ENCODE data around the gene GCNT4.

The GCNT4 gene

DNA sequence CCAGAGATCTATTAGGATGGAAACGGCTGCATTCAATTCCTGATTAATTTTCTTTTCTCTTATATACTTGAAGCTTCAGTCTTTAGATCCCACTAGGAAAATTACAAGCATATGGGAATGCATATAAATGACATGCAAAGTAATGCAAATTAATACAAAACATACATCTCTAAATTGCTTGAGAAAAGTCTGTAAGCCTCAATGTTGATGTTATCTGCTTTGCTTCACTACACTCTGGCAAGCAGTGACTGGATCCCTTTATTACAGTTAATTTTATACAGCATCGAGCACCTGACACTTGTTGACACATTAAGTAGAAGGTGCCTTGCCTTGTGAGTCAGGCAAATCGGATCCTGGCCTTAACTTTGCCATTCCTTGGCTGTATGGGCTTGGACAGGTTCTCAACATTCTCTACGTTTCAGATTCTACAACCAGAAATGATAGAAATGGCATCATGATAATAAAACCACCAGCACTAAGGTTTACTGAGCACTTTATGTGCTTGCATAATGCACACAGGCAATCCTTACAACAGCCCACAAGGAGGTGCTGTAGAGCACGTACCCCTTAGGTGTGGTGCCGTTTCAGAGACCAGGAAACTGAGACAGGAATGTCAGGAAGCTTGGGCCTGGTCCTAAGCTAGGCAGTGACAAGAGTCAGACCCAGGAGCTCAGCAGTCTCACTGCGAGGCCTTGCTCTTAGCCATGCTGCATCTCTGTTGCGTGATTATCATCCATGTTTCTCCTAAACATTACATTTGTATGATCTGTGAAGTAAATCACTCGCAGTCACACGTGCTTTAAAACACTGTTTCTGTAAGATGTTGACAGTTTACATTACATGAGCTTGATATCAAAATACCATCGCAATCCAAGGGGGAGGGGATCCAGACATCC is 2.7 kb downstream of the GCNT4 start:
- peak; percentile 61 for DNase-seq

DNA sequence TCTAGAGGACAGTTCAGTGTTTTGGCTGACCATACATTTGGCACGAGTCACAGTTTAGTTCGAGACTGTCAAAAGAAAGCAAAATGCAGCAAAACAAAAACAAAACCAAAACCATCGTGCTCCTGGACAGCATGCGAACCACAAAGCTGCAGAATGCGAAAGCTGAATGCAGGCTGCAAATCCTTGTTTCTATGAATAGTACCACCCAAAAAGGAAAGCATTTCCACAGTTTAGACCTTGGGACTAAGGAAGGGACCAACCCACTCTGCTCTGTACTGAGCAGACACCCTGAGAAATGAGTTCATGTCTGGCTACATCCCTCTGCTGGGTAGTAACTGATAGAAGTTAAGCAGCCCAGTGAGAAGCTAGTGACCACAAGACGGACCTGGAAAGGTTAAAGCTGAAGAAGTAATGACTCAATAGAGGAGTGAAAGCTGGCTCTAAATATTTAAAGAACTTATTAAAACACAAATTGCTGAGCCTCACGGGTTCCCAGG is 3.9 kb downstream of the GCNT4 start:
- no peak for DNase-seq

DNA sequence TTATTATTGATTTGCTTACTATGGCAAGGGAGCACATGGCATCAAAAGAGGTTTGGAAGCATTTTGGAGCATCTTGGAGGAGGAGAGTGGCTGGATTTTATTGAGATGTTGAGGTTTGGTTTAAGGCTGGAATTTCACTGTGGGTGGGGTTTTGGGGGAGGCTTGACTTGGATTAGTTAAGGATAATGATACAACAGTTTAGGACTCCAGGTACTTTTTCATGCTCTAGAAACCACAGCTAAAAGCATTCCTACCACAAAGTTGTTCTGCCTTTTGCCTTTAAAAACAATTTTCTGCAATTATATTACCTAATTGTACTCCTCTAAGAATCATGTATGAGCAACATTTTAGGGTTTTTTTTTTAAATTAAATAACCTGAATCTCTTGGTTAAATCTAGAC is 5.0 kb downstream of the GCNT4 start:
- DNase-seq = no peak

DNA sequence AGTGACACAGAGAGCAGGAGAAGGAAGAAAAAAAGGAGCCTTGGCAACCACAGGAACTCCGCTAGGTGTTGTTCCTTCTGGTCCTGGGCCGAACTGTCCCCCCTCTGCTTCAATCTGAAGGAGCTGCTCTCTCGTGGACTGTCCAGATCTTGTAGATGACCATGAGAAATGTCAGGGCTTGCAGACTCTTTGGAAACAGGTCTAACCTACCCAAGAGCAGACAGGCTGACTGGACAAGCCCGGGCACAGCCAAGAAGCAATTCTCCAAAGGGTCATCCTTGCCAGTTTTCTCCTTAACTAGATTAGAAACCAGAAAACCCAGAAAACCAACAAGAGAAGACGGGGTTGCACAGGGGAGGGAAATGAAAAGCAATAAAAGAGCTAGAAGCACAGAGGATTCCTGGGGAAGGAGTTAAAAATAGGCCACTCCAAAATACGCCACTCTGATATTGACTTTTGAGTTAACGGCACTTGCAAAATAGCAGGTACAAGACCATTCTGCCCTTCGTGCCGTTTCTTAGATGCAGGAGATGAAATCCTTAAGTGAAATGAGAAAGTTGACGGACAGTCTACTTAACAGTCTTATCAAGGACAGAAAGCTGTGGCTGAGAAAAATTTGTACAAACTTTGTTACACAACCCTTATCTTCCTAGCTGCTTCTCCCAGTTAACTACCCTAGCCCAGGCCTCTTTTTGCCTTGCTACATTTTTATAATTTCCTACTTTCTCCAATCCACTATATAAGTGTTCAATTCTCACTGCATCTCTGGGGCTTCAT is 5.8 kb downstream of the GCNT4 start:
- DNase-seq = no peak

- no peak for DNase-seq
These were observed 7.3 kb downstream of the GCNT4 start for GRCh38 chr5:75045071-75045470.

DNA sequence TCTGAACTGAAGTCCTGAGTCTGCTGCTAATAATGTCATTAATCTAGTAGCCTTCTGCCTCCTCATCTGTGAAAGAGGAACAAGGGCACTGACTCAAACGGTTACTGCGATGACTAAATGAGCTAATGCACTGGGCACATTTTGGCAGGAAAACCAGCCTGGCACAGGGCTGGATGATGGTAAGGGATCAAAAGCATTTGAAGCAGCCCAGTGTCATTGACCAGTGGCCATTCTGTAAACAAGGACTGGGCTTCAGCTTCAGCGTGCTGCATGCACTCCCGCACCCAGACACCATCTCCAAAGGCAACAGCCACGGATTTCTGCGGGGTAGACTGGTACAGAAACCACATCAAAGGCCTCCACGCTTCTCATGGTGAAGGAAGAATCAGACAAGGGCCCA is 8.0 kb downstream of the GCNT4 start:
- DNase-seq = no peak

DNA sequence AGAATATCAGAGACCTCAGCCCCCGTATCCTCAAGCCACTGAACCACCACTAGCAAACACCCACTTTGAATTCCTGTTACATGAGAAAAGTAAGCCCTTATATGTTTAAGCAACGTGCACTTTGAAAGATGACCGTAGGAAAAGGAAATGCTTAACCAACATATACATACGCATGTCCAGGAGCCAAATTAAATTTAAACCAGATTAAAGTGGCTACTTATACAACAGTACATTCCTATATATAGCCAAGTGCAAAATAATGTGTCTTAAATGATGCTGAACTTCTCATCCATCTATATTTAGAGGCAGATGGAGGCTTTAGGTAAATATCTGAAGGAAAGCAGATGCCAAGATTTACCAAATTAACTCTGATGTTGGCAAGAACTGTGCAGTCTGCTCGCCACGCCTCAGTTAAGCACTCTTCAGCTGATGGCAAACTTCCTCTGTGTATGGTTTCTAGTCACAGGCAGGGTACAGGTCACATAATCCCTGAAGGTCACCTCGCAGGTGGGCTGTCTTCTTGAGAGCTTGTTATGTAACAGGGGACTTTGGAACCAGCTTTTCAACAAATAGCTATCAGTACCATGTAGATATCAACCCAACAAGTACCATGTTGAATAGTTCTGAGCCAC is 8.6 kb downstream of the GCNT4 start:
- no peak for DNase-seq

GRCh38 chr5:75042522-75042921 is 9.8 kb downstream of the GCNT4 start:
- DNase-seq = no peak

DNA sequence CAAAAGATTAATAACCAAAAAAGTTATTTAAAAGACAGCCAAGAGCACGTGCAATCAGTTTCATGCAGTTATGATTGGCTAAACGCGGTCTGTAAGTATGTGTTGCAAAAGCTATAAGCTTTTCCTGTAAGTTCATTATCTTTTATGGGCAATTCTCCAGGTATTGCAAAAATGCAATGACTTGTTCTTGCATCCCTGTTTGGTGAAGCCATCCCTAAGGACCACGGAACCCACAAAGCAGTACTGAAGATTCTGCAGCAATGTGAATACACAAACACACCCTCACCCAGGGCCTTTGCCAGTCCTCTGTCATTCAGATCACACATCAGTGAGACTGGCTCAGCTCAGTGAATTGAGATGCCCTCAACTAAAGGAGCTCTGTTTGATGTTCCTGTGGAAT is 11.4 kb downstream of the GCNT4 start:
- DNase-seq = no peak

- no peak for DNase-seq
These were observed 15.3 kb downstream of the GCNT4 start for GRCh38 chr5:75037106-75037505.

GRCh38 chr5:75034137-75034739 is 18.1 kb downstream of the GCNT4 start:
- no peak for DNase-seq

- DNase-seq = no peak
These were observed 21.0 kb downstream of the GCNT4 start for GRCh38 chr5:75031366-75031765.

DNA sequence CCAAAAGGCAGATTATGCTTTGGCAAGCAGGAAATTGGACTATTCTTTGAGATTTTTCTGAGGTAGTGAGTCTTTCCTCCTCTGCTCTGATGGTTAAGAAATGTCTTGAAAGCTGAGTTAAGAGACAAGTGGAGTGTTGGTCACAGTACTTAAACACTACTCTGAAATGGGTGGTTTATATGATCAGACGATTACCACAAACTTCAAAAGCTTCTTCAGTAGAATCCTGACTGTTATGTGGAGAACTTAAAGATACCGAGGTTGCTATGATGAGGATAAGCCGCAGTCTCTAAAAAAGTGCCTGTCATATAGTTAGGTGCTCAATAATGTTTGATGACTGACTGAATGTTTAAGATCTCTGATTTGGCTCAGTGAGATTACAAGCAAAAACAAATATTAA is 24.3 kb downstream of the GCNT4 start:
- no peak for DNase-seq

GRCh38 chr5:75023368-75024159 is 28.8 kb downstream of the GCNT4 start:
- DNase-seq = no peak

GRCh38 chr5:75021800-75022199 is 30.6 kb downstream of the GCNT4 start:
- no peak for DNase-seq

- no peak for DNase-seq
These were observed 31.1 kb downstream of the GCNT4 start for GRCh38 chr5:75021219-75021618.

- DNase-seq = no peak
These were observed 32.2 kb downstream of the GCNT4 start for GRCh38 chr5:75020016-75020656.

GRCh38 chr5:75018805-75019587 is 33.4 kb downstream of the GCNT4 start:
- DNase-seq = no peak

- no peak for DNase-seq
These were observed 34.4 kb downstream of the GCNT4 start for GRCh38 chr5:75017971-75018370.

- DNase-seq = no peak
These were observed 35.5 kb downstream of the GCNT4 start for GRCh38 chr5:75016896-75017295.

DNA sequence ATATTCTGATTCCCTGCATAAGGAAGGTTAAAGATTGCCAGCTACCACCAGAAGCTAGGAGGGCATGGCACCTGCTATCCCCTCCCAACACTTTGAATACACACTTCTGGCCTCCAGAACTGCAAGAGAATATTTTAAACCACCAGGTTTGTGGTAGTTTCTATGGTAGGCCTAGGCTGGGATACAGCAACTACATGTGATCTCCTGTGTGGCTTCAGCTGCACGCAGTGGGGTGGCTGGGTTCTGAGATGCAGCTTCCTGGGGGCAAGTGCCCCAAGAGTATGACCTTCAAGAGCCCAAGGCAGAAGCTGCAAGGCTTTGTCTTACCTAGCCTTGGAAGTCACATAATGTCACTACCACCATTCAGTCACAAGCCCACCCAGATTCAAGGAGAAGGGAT is 39.6 kb downstream of the GCNT4 start:
- DNase-seq = no peak
